GM12878 (cell line): ENCODE results near the gene RNF126. TPM values are rescaled to one million over a fixed set of nuclear protein-coding genes. Genes with fewer than 3 reads are reported as not detected.

ENCODE experiments used
- ATAC-seq: fragments of 200-7000 bp; cut with Tn5 transposase; 3 replicates; pipeline ENCODE4 v1.9.1; 2020; ENCODE audit warnings: mild to moderate bottlenecking, moderate library complexity
- BruUV-seq: library from RNA; stranded (reverse); fragments of 400-500 nt; replicated peaks from 2 replicates; lab custom pipeline; 2021; lab: Mats Ljungman, UMichigan
- CTCF ChIA-PET: fragments of 300-600 bp; sonication (Branson Sonifier 250); formaldehyde crosslinking; extraction: SDS; loops from one replicate; lab custom pipeline; 2021; ENCODE audit warnings: inconsistent platforms; lab: Yijun Ruan, JAX
- POLR2A ChIA-PET: fragments of 350-600 bp; formaldehyde crosslinking; extraction: SDS; loops from one replicate; lab custom pipeline; 2021; ENCODE audit warnings: inconsistent platforms; lab: Charles Lee
- RAD21 ChIA-PET: fragments of 300-600 bp; sonication (Branson Sonifier 250); formaldehyde crosslinking; loops from one replicate; lab custom pipeline; 2023; ENCODE audit warnings: antibody characterized with exemption; ENCODE audit not compliant: unreplicated experiment; lab: Charles Lee
- SMC1A ChIA-PET: fragments of 300-600 bp; sonication (Branson Sonifier 250); formaldehyde crosslinking; loops from one replicate; lab custom pipeline; 2023; ENCODE audit not compliant: unreplicated experiment, uncharacterized antibody; lab: Charles Lee
- DNase-seq: peaks from one replicate; pipeline ENCODE4 v3.0.0-alpha.2; 2011; ENCODE audit warnings: low read depth, low spot score
- FAIRE-seq: peaks from 3 replicates; lab custom pipeline; 2011; peaks lifted over from hg19 to GRCh38; lab: Jason Lieb, UNC
- H2AFZ ChIP-seq: 2 replicates; pipeline ENCODE4 v1.6.0; 2011; ENCODE audit warnings: low read depth, low read length, control low read depth; ENCODE audit not compliant: control insufficient read depth
- H3K27ac ChIP-seq: 2 replicates; pipeline ENCODE4 v1.5.1; 2011; ENCODE audit warnings: control low read depth; ENCODE audit not compliant: control insufficient read depth, insufficient read depth
- H3K27me3 ChIP-seq, 2 experiments: replicated peaks in 1 of 2; 2 replicates each; pipeline versions ENCODE4 v1.6.0 to v1.6.1; 2011; ENCODE audit warnings: low read length in 1 of 2; ENCODE audit not compliant: control insufficient read depth in 2 of 2, insufficient read depth in 2 of 2
- H3K36me3 ChIP-seq, 2 experiments: 2 replicates each; pipeline ENCODE4 v1.5.1; 2011; ENCODE audit warnings: low read length in 1 of 2; ENCODE audit not compliant: control insufficient read depth in 2 of 2, insufficient read depth in 2 of 2
- H3K4me1 ChIP-seq: 2 replicates; pipeline ENCODE4 v1.6.1; 2011; ENCODE audit warnings: mild to moderate bottlenecking, low read length, moderate library complexity, mixed read lengths; ENCODE audit not compliant: control insufficient read depth, insufficient read depth
- H3K4me2 ChIP-seq: 2 replicates; pipeline ENCODE4 v1.6.0; 2011; ENCODE audit warnings: control low read depth; ENCODE audit not compliant: control insufficient read depth, insufficient read depth
- H3K4me3 ChIP-seq: fragments of 200-600 bp; sonication (generic); 2 replicates; pipeline ENCODE4 v1.5.1; 2016
- H3K79me2 ChIP-seq: 2 replicates; pipeline ENCODE4 v1.6.0; 2011; ENCODE audit warnings: low read length; ENCODE audit not compliant: control insufficient read depth, insufficient read depth
- H3K9ac ChIP-seq: 2 replicates; pipeline ENCODE4 v1.8.0; 2011; ENCODE audit warnings: low read length, control low read depth, mixed read lengths; ENCODE audit not compliant: control insufficient read depth, insufficient read depth
- H3K9me3 ChIP-seq: replicated peaks from 3 replicates; pipeline ENCODE4 v1.5.1; 2011; ENCODE audit warnings: mild to moderate bottlenecking, low read length; ENCODE audit not compliant: control insufficient read depth, insufficient read depth
- H4K20me1 ChIP-seq: 2 replicates; pipeline ENCODE4 v1.6.0; 2011; ENCODE audit not compliant: control insufficient read depth, insufficient read depth
- CHD1 ChIP-seq: IDR thresholded peaks from 2 replicates; pipeline ENCODE4 v1.6.1; 2012; ENCODE audit warnings: low read depth, low read length, improper control_type of control experiment
- HDAC2 ChIP-seq: fragments of 200-600 bp; sonication (generic); IDR thresholded peaks from 2 replicates; pipeline ENCODE4 v1.6.1; 2017
- IRF3 ChIP-seq: fragments of 450-650 bp; IDR thresholded peaks from 2 replicates; pipeline ENCODE4 v1.6.1; 2014; ENCODE audit warnings: mild to moderate bottlenecking
- PBX3 ChIP-seq: IDR thresholded peaks from 2 replicates; pipeline ENCODE4 v1.6.1; 2011; ENCODE audit warnings: mild to moderate bottlenecking, low read depth, low read length, moderate library complexity; ENCODE audit not compliant: insufficient replicate concordance
- PML ChIP-seq: IDR thresholded peaks from 2 replicates; pipeline ENCODE4 v1.6.1; 2012; ENCODE audit warnings: low read length, inconsistent platforms
- PRDM15 ChIP-seq: fragments of 450-650 bp; formaldehyde crosslinking; IDR thresholded peaks from 2 replicates; pipeline ENCODE4 v1.4.0; 2020; ENCODE audit warnings: mild to moderate bottlenecking, moderate library complexity
- SIX5 ChIP-seq: IDR thresholded peaks from 2 replicates; pipeline ENCODE4 v1.6.1; 2011; ENCODE audit warnings: mild to moderate bottlenecking, low read depth, low read length, moderate library complexity; ENCODE audit not compliant: severe bottlenecking
- SMAD5 ChIP-seq: IDR thresholded peaks from 2 replicates; pipeline ENCODE4 v1.6.1; 2016; ENCODE audit warnings: antibody characterized with exemption, low read depth
- TAF1 ChIP-seq: IDR thresholded peaks from 2 replicates; pipeline ENCODE4 v1.6.1; 2011; ENCODE audit warnings: mild to moderate bottlenecking, low read depth, low read length, borderline replicate concordance
- TARDBP ChIP-seq: IDR thresholded peaks from 2 replicates; pipeline ENCODE4 v1.6.1; 2016; ENCODE audit warnings: borderline replicate concordance
- WRNIP1 ChIP-seq: IDR thresholded peaks from 2 replicates; pipeline ENCODE4 v1.6.1; 2011; ENCODE audit warnings: low read depth, low read length, improper control_type of control experiment, borderline replicate concordance
- ZBTB4 ChIP-seq: fragments of 450-650 bp; formaldehyde crosslinking; IDR thresholded peaks from 2 replicates; pipeline ENCODE4 v1.4.0; 2022; ENCODE audit warnings: mild to moderate bottlenecking, moderate library complexity
- ZNF207 ChIP-seq: fragments of 450-650 bp; IDR thresholded peaks from 2 replicates; pipeline ENCODE4 v1.6.1; 2014; ENCODE audit warnings: antibody characterized with exemption, mild to moderate bottlenecking, borderline replicate concordance
- WGBS: methylation state at CpG from one replicate; pipeline ENCODE4 v1.1.6; 2016; ENCODE audit warnings: low lambda C conversion rate; ENCODE audit not compliant: insufficient replicate concordance, insufficient coverage; ENCODE audit errors: missing lambda C conversion rate; 5-methylcytosine and 5-hydroxymethylcytosine counted together
- in situ Hi-C: fragments of 300-500 bp; cut with MboI; formaldehyde crosslinking; loops from 9 replicates; pipeline ENCODE4 v1.14.3; 2018; ENCODE audit warnings: mixed read lengths
- intact Hi-C: fragments of 100-400 bp; cut with micrococcal nuclease; formaldehyde crosslinking; loops from one replicate; pipeline ENCODE4 v1.14.2; 2022; ENCODE audit not compliant: unreplicated experiment
- polyA plus RNA-seq, 11 experiments: library from polyadenylated mRNA; depleted of rRNA in 4 of 11; unstranded in 6 of 11; stranded (reverse) in 5 of 11; fragments of >200 nt; fragmentation: Nextera tagmentation in 4 of 11; fragmentation: Illumina TruSeq in 1 of 11; extraction: Ambion mirVana in 4 of 11; extraction: Trizol in 1 of 11; gene quantifications; 1 replicate in 1 of 11; 2 replicates in 10 of 11; pipeline versions ENCODE4 v1.2.1 to v1.2.3, GENCODE V29; 2011 to 2016; ENCODE audit warnings: inconsistent platforms in 2 of 11, missing spikeins in 2 of 11, low read depth in 1 of 11
- total RNA-seq, 4 experiments: library from RNA; depleted of rRNA in 3 of 4; stranded (reverse); fragments of >200 nt in 3 of 4; fragmentation: Illumina TruSeq in 1 of 4; extraction: Trizol in 1 of 4; gene quantifications; 2 replicates each; pipeline versions ENCODE4 v1.2.1 to v1.2.3, GENCODE V29; 2013 to 2021

The RNF126 gene
- total and polyA plus RNA-seq, 10 of the 15 experiments (the other 5 are each of a cell fraction or from before 2014, with no cell fraction given) = 0.45 to 100 (median 50.6) TPM

GRCh38 chr19:704447-704741 lies 41.4 kb upstream of the RNF126 start (continued):
- TF ChIP-seq PRDM15 (CRISPR knock-in tag) (no peak), TAF1 (no peak), PML (no peak), TARDBP (no peak), SMAD5 (no peak), SIX5 (no peak), CHD1 (no peak)

- no peak overlapping the region for H3K4me2 ChIP-seq
- RAD21 ChIA-PET = no interaction called here
- H2AFZ ChIP-seq = no peak overlapping the region; the same call in 1 of the 2 replicates
- FAIRE-seq = no peak
- no peaks in the 10 kb centered on the region; the same call in 2 of the 3 replicates for H3K9me3 ChIP-seq
- DNase-seq = no peak
- H3K27me3 ChIP-seq = peaks cover 0 to 2% of the 10 kb centered on the region in 2 experiments; a peak in 2 of 4 replicates
- no peak overlapping the region for H3K27ac ChIP-seq
- POLR2A ChIA-PET = no interaction called here
- 11% methylated on average over 26 of the region's 50 CpGs for WGBS
- intact Hi-C loops = loop anchor here (2.0 kb wide), 1 partner anchor 23 kb away; no protein-coding TSS in a partner anchor
- H3K9ac ChIP-seq = no peak overlapping the region
- CTCF ChIA-PET = interaction anchor here (0.7 to 1.8 kb wide), 2 partner anchors 26 to 28 kb away, joined by 3 to 4 read pairs; no protein-coding TSS in a partner anchor
- no peaks in the 10 kb centered on the region for H3K36me3 ChIP-seq
- peak; percentile 78 for ATAC-seq
- no TSS peak for BruUV-seq
- TF ChIP-seq WRNIP1 (no peak), IRF3 (no peak), ZNF207 (no peak), PBX3 (no peak), ZBTB4 (CRISPR knock-in tag) (no peak), HDAC2 (no peak)
- TF ChIP-seq, all 136 proteins: peak for 0
- in situ Hi-C loops = no loop called here
- H3K4me3 ChIP-seq = no peak overlapping the region
- SMC1A ChIA-PET = no interaction called here
- no peaks in the 10 kb centered on the region for H3K4me1 ChIP-seq
- no peaks in the 10 kb centered on the region for H3K79me2 ChIP-seq
- H4K20me1 ChIP-seq = no peaks in the 10 kb centered on the region
These were observed 40.8 kb upstream of the RNF126 start for GRCh38 chr19:703651-704446.
